ENCODE data around the gene ZNF133. TPM values are rescaled to one million over a fixed set of nuclear protein-coding genes. Genes with fewer than 3 reads are reported as not detected.
"Not testable (repeated sequence)": the region's sequence is repeated elsewhere in the genome, so short reads cannot be mapped to it uniquely, and the experiment has no call there.

ZNF133 gene
- total RNA-seq: 10 to 100 TPM in 5 of 6 donors, 1 to 10 TPM in 1; 9.2 to 30.4 (median 12.8) TPM

DNA sequence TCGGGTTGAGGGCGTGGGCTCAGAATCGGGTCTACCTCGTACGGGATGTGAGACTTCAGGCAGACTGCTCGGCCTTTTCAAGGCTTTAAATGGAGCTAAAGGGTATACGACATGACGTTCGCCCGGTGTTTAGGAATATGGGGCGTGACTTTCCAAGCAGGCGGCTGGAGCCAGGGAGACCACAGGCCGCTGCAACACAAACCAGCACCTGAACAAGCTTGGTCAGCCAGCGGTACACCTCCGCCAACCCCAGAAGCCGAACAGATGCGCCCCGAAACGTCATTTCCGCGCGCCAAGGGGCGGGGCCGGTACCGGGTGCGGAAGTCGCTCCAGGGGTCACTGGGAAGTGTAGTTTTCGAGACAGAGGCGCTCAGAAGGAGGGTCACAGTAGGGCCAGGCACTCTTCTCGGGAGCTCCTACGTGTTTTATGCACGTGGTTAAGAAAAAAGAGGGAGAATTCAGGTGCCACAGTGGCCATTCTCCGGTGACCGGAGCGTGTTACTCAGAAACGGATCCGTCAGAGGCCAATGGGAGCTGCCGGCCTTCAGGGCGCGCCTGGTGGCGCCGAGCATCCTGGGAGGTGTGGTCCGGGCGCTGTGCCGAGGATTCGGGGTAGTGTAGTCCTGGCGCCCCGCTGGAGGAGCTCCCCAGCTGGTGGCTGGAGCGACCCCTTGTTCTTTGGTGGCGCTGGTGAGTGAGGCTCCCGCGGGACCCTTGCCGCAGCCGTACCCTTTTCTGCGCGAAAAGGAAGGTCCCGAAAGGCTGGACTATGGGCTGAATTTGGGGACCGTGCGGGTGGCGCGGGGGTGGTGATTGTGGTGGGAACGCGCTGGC lies at the start of gene ZNF133:
Gene ZNF133, plus strand, starts transcription at position 613 of the 834 bp plus-strand sequence. CDS start 17,160 bp downstream, outside the sequence.
- Histone ChIP-seq H3K27me3 (no peaks in the 10 kb centered on the region), H3K4me1 (peaks cover 3 to 20% (median 17%) of the 10 kb centered on the region in 4 donors), H3K4me3 (peak within 1 kb of the TSS; percentile 81 to 93 (median 84)), H3K9me3 (peaks cover 7 to 21% (median 15%) of the 10 kb centered on the region in 4 donors), H3K36me3 (peaks cover 0 to 12% (median 3%) of the 10 kb centered on the region in 4 donors), H3K27ac (peak within 1 kb of the TSS; percentile 93 to 97 (median 94))
- DNase-seq (peak; percentile 96 to 100), ATAC-seq (ENCODE audit: low FRiP score in 2 of 2) (peak; percentile 98 to 99)
- 0% methylated on average over 30 to 61 of the region's 63 CpGs for WGBS, 2 donors
- TF ChIP-seq POLR2AphosphoS5 (IDR thresholded peaks at IDR 0.05) (peak; percentile 91 to 93), EP300 (IDR thresholded peaks at IDR 0.05) (no peak), POLR2A (IDR thresholded peaks at IDR 0.05) (peak in 3 of 4 donors; percentile 41 to 90 (median 41))
- TF ChIP-seq, protein P1, sequence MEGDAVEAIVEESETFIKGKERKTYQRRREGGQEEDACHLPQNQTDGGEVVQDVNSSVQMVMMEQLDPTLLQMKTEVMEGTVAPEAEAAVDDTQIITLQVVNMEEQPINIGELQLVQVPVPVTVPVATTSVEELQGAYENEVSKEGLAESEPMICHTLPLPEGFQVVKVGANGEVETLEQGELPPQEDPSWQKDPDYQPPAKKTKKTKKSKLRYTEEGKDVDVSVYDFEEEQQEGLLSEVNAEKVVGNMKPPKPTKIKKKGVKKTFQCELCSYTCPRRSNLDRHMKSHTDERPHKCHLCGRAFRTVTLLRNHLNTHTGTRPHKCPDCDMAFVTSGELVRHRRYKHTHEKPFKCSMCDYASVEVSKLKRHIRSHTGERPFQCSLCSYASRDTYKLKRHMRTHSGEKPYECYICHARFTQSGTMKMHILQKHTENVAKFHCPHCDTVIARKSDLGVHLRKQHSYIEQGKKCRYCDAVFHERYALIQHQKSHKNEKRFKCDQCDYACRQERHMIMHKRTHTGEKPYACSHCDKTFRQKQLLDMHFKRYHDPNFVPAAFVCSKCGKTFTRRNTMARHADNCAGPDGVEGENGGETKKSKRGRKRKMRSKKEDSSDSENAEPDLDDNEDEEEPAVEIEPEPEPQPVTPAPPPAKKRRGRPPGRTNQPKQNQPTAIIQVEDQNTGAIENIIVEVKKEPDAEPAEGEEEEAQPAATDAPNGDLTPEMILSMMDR (IDR thresholded peaks at IDR 0.05): peak in 2 of 6 experiments; percentile 10 to 17

DNA sequence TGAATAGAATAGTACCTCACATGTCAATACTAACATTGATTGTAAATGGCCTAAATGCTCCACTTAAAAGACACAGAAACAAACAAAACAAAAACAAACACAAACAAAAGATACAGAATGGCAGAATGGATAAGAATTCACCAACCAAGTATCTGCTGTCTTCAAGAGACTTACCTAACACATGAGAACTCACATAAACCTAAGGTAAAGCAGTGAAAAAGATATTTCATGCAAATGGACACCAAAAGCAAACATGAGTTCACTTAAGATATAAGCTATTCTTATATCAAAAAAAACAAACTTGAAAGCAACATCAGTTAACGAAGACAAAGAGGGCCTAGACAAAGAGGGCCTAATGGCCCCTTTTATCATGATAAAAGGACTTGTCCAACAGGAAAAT lies 47.3 kb upstream of the ZNF133 start:
- DNase-seq (no peak), ATAC-seq (ENCODE audit: low FRiP score in 2 of 2) (no peak)
- H3K27me3 ChIP-seq: no peaks in the 10 kb centered on the region
- H3K36me3 ChIP-seq: no peaks in the 10 kb centered on the region
- TF ChIP-seq, protein P1 (IDR thresholded peaks at IDR 0.05): no peak
- no peak for TF ChIP-seq POLR2AphosphoS5 (IDR thresholded peaks at IDR 0.05)
- no peak for TF ChIP-seq POLR2A (IDR thresholded peaks at IDR 0.05)
- TF ChIP-seq EP300 (IDR thresholded peaks at IDR 0.05): no peak
- no peaks in the 10 kb centered on the region for H3K4me1 ChIP-seq
- 72 to 73% methylated on average over 1 of the region's 1 CpG for WGBS, 2 donors
- H3K9me3 ChIP-seq: no peaks in the 10 kb centered on the region
- no peak overlapping the region for H3K27ac ChIP-seq
- no peak overlapping the region for H3K4me3 ChIP-seq

DNA sequence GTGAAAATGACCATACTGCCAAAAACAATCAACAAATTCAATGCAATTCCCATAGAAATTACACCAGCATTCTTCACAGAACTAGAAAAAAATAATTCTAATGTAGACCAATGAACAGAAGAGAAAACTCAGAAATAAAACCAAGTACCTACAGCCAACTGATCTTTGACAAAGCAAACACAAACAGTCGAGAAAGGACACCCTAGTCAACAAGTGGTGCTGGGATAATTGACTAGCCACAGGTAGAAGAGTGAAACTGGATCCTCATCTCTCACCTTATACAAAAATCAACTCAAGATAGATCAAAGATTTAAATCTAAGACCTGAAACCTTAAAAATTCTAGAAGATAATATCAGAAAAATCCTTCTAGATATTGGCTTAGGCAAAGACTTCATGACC lies 44.5 kb upstream of the ZNF133 start:
- Histone ChIP-seq H3K27me3 (no peaks in the 10 kb centered on the region), H3K4me3 (no peak overlapping the region), H3K9me3 (no peaks in the 10 kb centered on the region), H3K4me1 (no peaks in the 10 kb centered on the region), H3K27ac (no peak overlapping the region), H3K36me3 (no peaks in the 10 kb centered on the region)
- no peak for TF ChIP-seq POLR2A (IDR thresholded peaks at IDR 0.05)
- TF ChIP-seq, protein P1 (IDR thresholded peaks at IDR 0.05): no peak
- no peak for TF ChIP-seq EP300 (IDR thresholded peaks at IDR 0.05)
- no peak for TF ChIP-seq POLR2AphosphoS5 (IDR thresholded peaks at IDR 0.05)
- ATAC-seq (ENCODE audit: low FRiP score in 2 of 2): no peak
- DNase-seq: no peak
- 28 to 52% methylated on average over 1 of the region's 1 CpG for WGBS, 2 donors

DNA sequence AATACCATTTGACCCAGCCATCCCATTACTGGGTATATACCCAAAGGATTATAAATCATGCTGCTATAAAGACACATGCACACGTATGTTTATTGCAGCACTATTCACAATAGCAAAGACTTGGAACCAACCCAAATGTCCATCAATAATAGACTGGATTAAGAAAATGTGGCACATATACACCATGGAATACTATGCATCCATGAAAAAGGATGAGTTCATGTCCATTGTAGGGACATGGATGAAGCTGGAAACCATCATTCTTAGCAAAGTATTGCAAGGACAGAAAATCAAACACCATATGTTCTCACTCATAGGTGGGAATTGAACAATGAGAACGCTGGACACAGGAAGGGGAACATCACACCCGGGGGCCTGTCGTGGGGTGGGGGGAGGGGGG lies 39.8 kb upstream of the ZNF133 start:
- peaks cover 0 to 12% (median 2%) of the 10 kb centered on the region in 4 donors for H3K4me1 ChIP-seq
- not testable (repeated sequence) for DNase-seq; H3K4me3 ChIP-seq; H3K27me3 ChIP-seq; ATAC-seq (ENCODE audit: low FRiP score in 2 of 2); H3K36me3 ChIP-seq; H3K27ac ChIP-seq; H3K9me3 ChIP-seq
- WGBS, 2 donors: 75 to 80% methylated on average over 4 of the region's 4 CpGs

DNA sequence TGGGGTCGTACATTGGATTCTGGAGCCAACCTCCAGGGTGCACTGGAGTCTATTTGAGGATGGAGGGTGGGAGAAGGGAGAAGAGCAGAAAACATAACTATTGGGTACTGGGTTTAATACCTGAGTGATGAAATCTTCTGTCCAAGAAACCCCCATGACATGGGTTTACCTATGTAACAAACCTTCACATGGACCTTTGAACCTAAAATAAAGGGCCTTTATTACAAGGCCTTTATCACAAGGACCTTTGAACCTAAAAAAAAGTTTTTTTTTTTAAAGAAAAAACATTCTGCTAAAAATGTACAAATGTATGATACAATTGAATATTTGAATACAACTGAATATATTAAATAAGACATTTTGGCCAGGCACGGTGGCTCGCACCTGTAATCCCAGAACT lies 38.1 kb upstream of the ZNF133 start:
- no peaks in the 10 kb centered on the region for H3K27me3 ChIP-seq
- ATAC-seq (ENCODE audit: low FRiP score in 2 of 2) (no peak), DNase-seq (no peak)
- no peak overlapping the region for H3K27ac ChIP-seq
- WGBS, 2 donors: 83 to 86% methylated on average over 3 of the region's 3 CpGs
- no peaks in the 10 kb centered on the region for H3K9me3 ChIP-seq
- TF ChIP-seq EP300 (IDR thresholded peaks at IDR 0.05): no peak
- TF ChIP-seq POLR2AphosphoS5 (IDR thresholded peaks at IDR 0.05): no peak
- no peak for TF ChIP-seq POLR2A (IDR thresholded peaks at IDR 0.05)
- TF ChIP-seq, protein P1 (IDR thresholded peaks at IDR 0.05): no peak
- H3K4me3 ChIP-seq: no peak overlapping the region
- peaks cover 0 to 14% (median 3%) of the 10 kb centered on the region in 4 donors for H3K4me1 ChIP-seq
- no peaks in the 10 kb centered on the region for H3K36me3 ChIP-seq
